ENCODE results near the gene WDR19.

WDR19 gene

GRCh38 chr4:39305912-39306677 is 123.8 kb downstream of the WDR19 start:
- Mint-ChIP-seq H3K27ac (peak overlapping the region in 1 of 2 donors; percentile 86), H3K27me3 (no peaks in the 10 kb centered on the region), H3K4me3 (no peak overlapping the region), H3K9me3 (no peaks in the 10 kb centered on the region), H3K4me1 (no peaks in the 10 kb centered on the region)
- DNase-seq (no peak), ATAC-seq (no peak)

GRCh38 chr4:39308611-39309010 is 126.3 kb downstream of the WDR19 start:
- peak overlapping the region in 1 of 2 donors; percentile 3 for H3K27ac Mint-ChIP-seq
- H3K4me1 Mint-ChIP-seq: no peaks in the 10 kb centered on the region
- no peaks in the 10 kb centered on the region for H3K9me3 Mint-ChIP-seq
- no peak overlapping the region for H3K4me3 Mint-ChIP-seq
- no peak for ATAC-seq
- no peak for DNase-seq
- no peaks in the 10 kb centered on the region for H3K27me3 Mint-ChIP-seq

GRCh38 chr4:39312816-39313215 is 130.5 kb downstream of the WDR19 start:
- H3K9me3 Mint-ChIP-seq: no peaks in the 10 kb centered on the region
- no peak overlapping the region for H3K27ac Mint-ChIP-seq
- DNase-seq: no peak
- H3K4me3 Mint-ChIP-seq: no peak overlapping the region
- H3K4me1 Mint-ChIP-seq: no peaks in the 10 kb centered on the region
- H3K27me3 Mint-ChIP-seq: no peaks in the 10 kb centered on the region
- ATAC-seq: no peak

GRCh38 chr4:39319676-39320075 is 137.3 kb downstream of the WDR19 start:
- Mint-ChIP-seq H3K27ac (peak overlapping the region in 1 of 2 donors; percentile 70), H3K9me3 (no peaks in the 10 kb centered on the region), H3K4me1 (peaks cover 4% of the 10 kb centered on the region), H3K27me3 (no peaks in the 10 kb centered on the region), H3K4me3 (no peak overlapping the region)
- ATAC-seq (no peak), DNase-seq (no peak)

- no peak for ATAC-seq
- H3K4me1 Mint-ChIP-seq: peaks cover 4% of the 10 kb centered on the region
- H3K27me3 Mint-ChIP-seq: no peaks in the 10 kb centered on the region
- no peaks in the 10 kb centered on the region for H3K9me3 Mint-ChIP-seq
- no peak for DNase-seq
- peak overlapping the region in 1 of 2 donors; percentile 92 for H3K27ac Mint-ChIP-seq
- no peak overlapping the region for H3K4me3 Mint-ChIP-seq
These were observed 138.2 kb downstream of the WDR19 start for GRCh38 chr4:39320381-39321115.

DNA sequence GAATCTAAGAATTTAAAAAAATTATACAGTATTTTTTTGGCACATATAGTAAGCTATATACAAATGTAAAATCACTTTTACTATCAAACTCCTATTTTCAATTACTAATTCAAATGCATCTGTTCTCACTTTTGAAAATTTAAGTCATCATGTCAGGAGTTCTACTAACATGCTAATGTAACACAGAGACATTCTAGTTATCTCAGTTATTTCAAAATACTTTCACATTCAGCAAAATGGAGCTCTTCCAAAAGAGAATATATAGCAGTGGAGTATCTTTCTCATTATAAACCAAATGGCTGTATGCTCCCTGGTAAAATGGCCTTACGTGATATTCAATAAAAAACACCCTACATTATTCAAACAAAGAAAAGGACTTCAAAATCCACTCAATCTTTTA is 141.5 kb downstream of the WDR19 start:
- no peaks in the 10 kb centered on the region for H3K27me3 Mint-ChIP-seq
- ATAC-seq (no peak), DNase-seq (no peak)
- peaks cover 10% of the 10 kb centered on the region for H3K4me1 Mint-ChIP-seq
- H3K4me3 Mint-ChIP-seq: no peak overlapping the region
- H3K9me3 Mint-ChIP-seq: no peaks in the 10 kb centered on the region
- H3K27ac Mint-ChIP-seq: peak overlapping the region in 1 of 2 donors; percentile 19

DNA sequence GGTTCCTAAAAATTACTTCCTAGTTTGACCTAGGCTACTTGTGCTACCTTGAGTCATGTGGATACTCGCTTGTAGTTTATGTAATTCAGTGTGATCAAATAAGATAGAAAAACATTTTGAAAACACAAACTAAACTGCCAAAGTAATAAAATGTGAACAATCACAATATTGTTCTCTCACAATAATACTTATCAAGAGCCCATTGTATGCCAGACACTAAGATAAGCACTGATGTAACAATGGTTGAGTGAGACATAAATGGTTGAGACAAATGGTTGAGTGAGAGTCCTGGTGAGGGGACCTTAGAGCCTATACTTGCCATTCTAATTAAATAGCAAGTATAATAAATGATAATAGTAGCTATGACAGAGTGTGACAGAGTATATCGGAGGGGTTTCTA is 142.1 kb downstream of the WDR19 start:
- no peaks in the 10 kb centered on the region for H3K27me3 Mint-ChIP-seq
- no peak overlapping the region for H3K4me3 Mint-ChIP-seq
- no peaks in the 10 kb centered on the region for H3K9me3 Mint-ChIP-seq
- H3K27ac Mint-ChIP-seq: no peak overlapping the region
- peaks cover 10% of the 10 kb centered on the region for H3K4me1 Mint-ChIP-seq
- no peak for ATAC-seq
- DNase-seq: no peak

DNA sequence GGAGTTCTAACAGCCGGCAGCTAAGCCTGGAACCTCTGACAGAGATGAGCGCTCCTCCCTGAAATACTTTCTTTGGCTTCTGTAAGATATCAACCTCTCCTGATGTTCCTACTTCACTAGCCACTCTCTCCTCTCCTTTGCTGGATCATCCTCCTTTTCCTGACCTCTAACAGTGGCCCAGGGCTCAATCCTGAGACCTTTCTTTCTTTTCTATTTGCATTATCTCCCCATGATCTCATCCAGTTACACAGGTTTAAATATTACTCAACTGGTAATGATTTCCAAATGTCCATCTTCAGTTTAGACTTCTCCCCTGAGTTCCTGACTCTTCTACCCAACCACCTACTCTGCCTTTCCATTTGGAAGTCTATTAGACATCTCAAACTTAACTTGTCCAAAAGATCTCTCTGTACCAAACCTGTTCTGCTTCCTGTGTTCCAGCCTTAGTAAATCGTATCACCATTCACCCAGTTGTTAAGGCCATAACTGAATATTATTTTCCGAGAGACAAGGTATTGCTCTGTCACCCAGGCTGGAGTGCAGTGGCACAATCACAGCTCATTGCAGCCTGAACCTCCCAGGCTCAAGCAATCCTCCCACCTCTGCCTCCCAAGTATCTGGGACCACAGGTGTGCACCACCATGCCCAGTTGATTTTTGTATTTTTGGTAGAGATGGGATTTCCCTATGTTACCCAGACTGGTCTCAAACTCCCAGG is 142.7 kb downstream of the WDR19 start:
- Mint-ChIP-seq H3K9me3 (no peaks in the 10 kb centered on the region), H3K4me3 (no peak overlapping the region), H3K27me3 (no peaks in the 10 kb centered on the region), H3K4me1 (peaks cover 10% of the 10 kb centered on the region), H3K27ac (no peak overlapping the region)
- no peak for ATAC-seq
- no peak for DNase-seq

DNA sequence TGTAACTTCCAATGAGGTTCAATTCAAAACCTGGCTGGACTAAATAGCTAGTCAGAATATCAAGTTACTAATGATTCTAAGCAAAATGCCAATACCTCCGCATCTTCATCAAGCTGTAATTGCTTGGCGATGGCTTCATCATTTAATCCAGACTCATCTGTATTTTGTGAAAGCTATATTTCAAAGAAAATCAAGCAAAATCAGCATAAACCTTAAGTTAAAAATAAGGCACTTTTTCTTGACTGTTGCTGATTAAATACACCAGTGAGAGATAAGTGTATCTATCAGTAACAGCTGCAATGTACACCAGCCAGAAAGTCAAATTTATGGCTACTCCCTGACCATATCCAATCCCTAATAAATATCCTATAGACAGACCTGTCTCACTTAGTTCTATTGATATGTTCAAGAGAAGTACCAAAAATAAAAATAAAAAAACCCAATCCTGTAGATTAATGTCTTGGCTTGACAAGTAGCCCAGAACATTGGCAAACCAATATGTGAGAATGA is 144.2 kb downstream of the WDR19 start:
- Mint-ChIP-seq H3K4me3 (no peak overlapping the region), H3K9me3 (no peaks in the 10 kb centered on the region), H3K4me1 (peaks cover 10% of the 10 kb centered on the region), H3K27ac (peak overlapping the region in 1 of 2 donors; percentile 72), H3K27me3 (no peaks in the 10 kb centered on the region)
- DNase-seq (no peak), ATAC-seq (no peak)

GRCh38 chr4:39330353-39330752 is 148.0 kb downstream of the WDR19 start:
- Mint-ChIP-seq H3K9me3 (no peaks in the 10 kb centered on the region), H3K4me1 (peaks cover 20% of the 10 kb centered on the region), H3K4me3 (no peak overlapping the region), H3K27ac (peak overlapping the region in 1 of 2 donors; percentile 65), H3K27me3 (no peaks in the 10 kb centered on the region)
- DNase-seq: no peak
- no peak for ATAC-seq

DNA sequence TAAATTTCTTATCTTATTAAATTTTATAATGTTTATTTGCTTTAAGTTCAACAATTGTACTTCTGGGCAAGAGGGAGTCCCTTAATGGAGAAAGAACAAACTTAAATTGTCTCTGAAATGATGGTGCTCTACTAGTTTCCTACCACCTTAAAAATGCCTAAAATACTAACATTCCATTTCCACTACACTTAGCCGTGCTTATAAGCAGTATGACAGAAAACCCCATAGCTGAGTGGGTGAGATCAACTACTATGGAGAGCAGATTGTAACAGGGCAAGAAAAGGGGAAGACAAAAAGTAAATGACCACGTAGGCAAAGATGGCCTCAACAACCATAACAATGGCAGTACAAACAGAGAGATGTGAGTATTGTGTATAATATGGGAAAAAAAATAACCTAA is 148.9 kb downstream of the WDR19 start:
- ATAC-seq: no peak
- Mint-ChIP-seq H3K4me3 (no peak overlapping the region), H3K27ac (no peak overlapping the region), H3K9me3 (no peaks in the 10 kb centered on the region), H3K4me1 (peaks cover 28% of the 10 kb centered on the region), H3K27me3 (no peaks in the 10 kb centered on the region)
- no peak for DNase-seq
